Esophagus muscularis mucosa (tissue), 4 donors: ENCODE data around the gene TBC1D32. TPM values are rescaled to one million over a fixed set of nuclear protein-coding genes. Genes with fewer than 3 reads are reported as not detected.
"Not testable (repeated sequence)": the region's sequence is repeated elsewhere in the genome, so short reads cannot be mapped to it uniquely, and the experiment has no call there.

Experiments
- DNase-seq: peaks from one replicate; pipeline ENCODE4 v3.0.0-alpha.2; 2017; ENCODE audit errors: extremely low spot score
- H3K27ac ChIP-seq, 4 donors: fragments of 200-600 bp; sonication (generic); replicated peaks in 1 of 4; 1 replicate in 3 of 4; 2 replicates in 1 of 4; pipeline ENCODE4 v1.5.1; 2016 to 2019; ENCODE audit warnings: mild to moderate bottlenecking in 1 of 4
- H3K27me3 ChIP-seq, 4 donors: fragments of 200-600 bp; sonication (generic); one replicate each; pipeline versions ENCODE4 v1.5.1 to v1.6.0; 2016 to 2019
- H3K36me3 ChIP-seq, 4 donors: fragments of 200-600 bp; sonication (generic); one replicate each; pipeline ENCODE4 v1.5.1; 2016 to 2019
- H3K4me1 ChIP-seq, 4 donors: fragments of 200-600 bp; sonication (generic); one replicate each; pipeline ENCODE4 v1.5.1; 2016 to 2019
- H3K4me3 ChIP-seq, 4 donors: fragments of 200-600 bp; sonication (generic); 1 replicate in 2 of 4; 2 replicates in 2 of 4; pipeline ENCODE4 v1.5.1; 2016 to 2019; ENCODE audit warnings: mild to moderate bottlenecking in 4 of 4, moderate library complexity in 1 of 4
- H3K9me3 ChIP-seq, 4 donors: fragments of 200-600 bp; sonication (generic); 1 replicate in 3 of 4; 2 replicates in 1 of 4; pipeline ENCODE4 v1.5.1; 2016 to 2019
- EP300 ChIP-seq: sonication (generic); formaldehyde crosslinking; IDR thresholded peaks from one replicate; pipeline ENCODE4 v1.6.1; 2017; ENCODE audit warnings: antibody characterized with exemption
- POLR2A ChIP-seq: fragments of 450-650 bp; IDR thresholded peaks from one replicate; pipeline ENCODE4 v1.6.1; 2017; ENCODE audit warnings: antibody characterized with exemption, moderate library complexity, mild to moderate bottlenecking, low read depth
- POLR2AphosphoS5 ChIP-seq, 2 donors: sonication (generic); formaldehyde crosslinking; IDR thresholded peaks; one replicate each; pipeline ENCODE4 v1.6.1; 2017; ENCODE audit warnings: antibody characterized with exemption in 2 of 2
- WGBS: methylation state at CpG from one replicate; pipeline ENCODE4 v1.1.5; 2018; 5-methylcytosine and 5-hydroxymethylcytosine counted together
- intact Hi-C: fragments of 100-400 bp; cut with DNase I; formaldehyde crosslinking; loops from one replicate; pipeline ENCODE4 v1.15.1; 2023
- total RNA-seq, 4 donors: library from RNA; depleted of rRNA; stranded (reverse); fragments of >200 nt; gene quantifications; one replicate each; pipeline versions ENCODE4 v1.1.0 to v1.2.1, GENCODE V29; 2016
- TF ChIP-seq, protein P1 (sequence below), 3 experiments: fragments of 200-600 bp in 2 of 3; fragments of 450-650 bp in 1 of 3; sonication (generic) in 2 of 3; IDR thresholded peaks; one replicate each; pipeline ENCODE4 v1.5.1; 2017 to 2019; ENCODE audit warnings: antibody characterized with exemption in 3 of 3, mild to moderate bottlenecking in 2 of 3, moderate library complexity in 1 of 3

Gene TBC1D32
- total RNA-seq, 4 donors from 2014 or later, result 2.2 to 3.3 (median 2.8) TPM

DNA sequence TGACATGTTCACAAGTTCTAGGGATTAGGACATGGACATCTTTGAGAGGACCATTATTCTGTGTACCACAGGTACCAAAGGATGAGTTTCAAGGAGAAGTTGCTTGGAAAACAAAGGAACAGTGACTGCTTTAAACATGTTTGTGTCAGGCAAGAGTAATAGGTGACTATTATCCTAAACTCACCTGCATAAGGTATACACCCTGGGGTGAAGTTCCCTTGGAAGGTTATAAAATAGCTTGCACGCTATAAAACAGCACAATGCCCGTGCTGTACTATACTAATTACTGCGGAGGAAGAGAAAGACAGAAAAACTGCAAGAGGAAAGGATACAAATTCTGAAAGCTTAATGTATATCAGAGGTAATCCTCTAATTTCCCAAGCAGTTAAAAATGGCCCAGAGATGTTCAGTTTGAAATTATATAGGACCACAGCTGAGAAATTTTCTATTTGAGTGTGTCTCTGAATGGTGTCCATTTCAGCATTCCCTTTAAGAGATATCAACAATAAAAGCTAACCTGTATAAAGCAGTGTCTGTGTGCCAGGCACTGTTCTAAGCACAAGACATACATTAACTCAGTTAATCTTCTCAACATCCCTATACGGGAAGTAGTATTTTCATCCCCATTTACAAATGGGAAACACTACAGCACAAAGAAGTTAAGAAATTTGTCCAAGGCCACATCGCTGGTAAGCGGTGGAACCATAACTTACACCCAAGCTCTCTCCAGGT is 19.7 kb downstream of the TBC1D32 start:
- WGBS, result 96% methylated on average over 6 of the region's 6 CpGs
- no peak overlapping the region for H3K27ac ChIP-seq
- no peak for DNase-seq
- no peaks in the 10 kb centered on the region for H3K36me3 ChIP-seq
- H3K4me3 ChIP-seq, result no peak overlapping the region
- no peaks in the 10 kb centered on the region for H3K27me3 ChIP-seq
- TF ChIP-seq POLR2AphosphoS5 (IDR thresholded peaks at IDR 0.05), result no peak
- intact Hi-C loops, result no loop called here
- H3K4me1 ChIP-seq, result peaks cover 0 to 3% (median 0%) of the 10 kb centered on the region in 4 donors
- no peaks in the 10 kb centered on the region for H3K9me3 ChIP-seq

DNA sequence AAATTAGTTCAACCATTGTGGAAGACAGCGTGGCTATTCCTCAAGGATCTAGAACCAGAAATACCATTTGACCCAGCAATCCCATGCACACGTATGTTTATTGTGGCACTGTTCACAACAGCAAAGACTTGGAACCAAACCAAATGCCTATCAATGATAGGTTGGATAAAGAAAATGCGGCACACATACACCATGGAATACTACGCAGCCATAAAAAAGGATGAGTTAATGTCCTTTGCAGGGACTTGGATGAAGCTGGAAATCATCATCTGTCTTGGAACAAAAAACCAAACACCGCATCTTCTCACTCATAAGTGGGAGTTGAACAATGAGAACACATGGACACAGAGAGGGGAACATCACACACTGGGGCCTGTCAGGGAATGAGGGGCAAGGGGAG is 22.5 kb downstream of the TBC1D32 start:
- H3K27ac ChIP-seq, H3K4me1 ChIP-seq, intact Hi-C loops, H3K4me3 ChIP-seq, H3K27me3 ChIP-seq, H3K9me3 ChIP-seq, H3K36me3 ChIP-seq, DNase-seq: not testable (repeated sequence)
- WGBS, result 96% methylated on average over 5 of the region's 5 CpGs

DNA sequence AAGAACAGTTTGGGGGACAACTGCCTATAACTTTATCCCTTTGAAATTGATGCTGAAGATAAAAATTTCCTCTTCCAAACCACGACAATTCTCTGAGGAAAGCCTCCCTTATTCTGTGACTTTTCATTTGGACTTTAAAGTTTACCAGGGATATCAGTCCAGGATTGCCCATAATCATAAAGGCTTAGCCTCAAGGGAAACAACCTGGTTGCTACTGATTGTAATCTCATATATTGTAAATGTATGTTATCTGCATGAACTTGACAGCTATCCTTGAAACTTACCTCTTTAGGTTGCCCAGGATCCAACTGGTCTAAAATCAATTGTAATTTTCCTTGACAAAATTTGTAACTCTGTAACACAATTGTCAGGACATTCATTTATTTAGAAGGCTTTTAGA is 23.8 kb downstream of the TBC1D32 start:
- intact Hi-C loops, result no loop called here
- Histone ChIP-seq H3K9me3 (no peaks in the 10 kb centered on the region), H3K4me3 (no peak overlapping the region), H3K27me3 (no peaks in the 10 kb centered on the region), H3K27ac (no peak overlapping the region), H3K4me1 (no peaks in the 10 kb centered on the region), H3K36me3 (no peaks in the 10 kb centered on the region)
- TF ChIP-seq EP300, result no peak
- no peak for TF ChIP-seq POLR2AphosphoS5 (IDR thresholded peaks at IDR 0.05)
- TF ChIP-seq POLR2A, result no peak
- TF ChIP-seq, protein P1, sequence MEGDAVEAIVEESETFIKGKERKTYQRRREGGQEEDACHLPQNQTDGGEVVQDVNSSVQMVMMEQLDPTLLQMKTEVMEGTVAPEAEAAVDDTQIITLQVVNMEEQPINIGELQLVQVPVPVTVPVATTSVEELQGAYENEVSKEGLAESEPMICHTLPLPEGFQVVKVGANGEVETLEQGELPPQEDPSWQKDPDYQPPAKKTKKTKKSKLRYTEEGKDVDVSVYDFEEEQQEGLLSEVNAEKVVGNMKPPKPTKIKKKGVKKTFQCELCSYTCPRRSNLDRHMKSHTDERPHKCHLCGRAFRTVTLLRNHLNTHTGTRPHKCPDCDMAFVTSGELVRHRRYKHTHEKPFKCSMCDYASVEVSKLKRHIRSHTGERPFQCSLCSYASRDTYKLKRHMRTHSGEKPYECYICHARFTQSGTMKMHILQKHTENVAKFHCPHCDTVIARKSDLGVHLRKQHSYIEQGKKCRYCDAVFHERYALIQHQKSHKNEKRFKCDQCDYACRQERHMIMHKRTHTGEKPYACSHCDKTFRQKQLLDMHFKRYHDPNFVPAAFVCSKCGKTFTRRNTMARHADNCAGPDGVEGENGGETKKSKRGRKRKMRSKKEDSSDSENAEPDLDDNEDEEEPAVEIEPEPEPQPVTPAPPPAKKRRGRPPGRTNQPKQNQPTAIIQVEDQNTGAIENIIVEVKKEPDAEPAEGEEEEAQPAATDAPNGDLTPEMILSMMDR (IDR thresholded peaks at IDR 0.05), result no peak
- no peak for DNase-seq
- WGBS, result 93% methylated on average over 1 of the region's 1 CpG

DNA sequence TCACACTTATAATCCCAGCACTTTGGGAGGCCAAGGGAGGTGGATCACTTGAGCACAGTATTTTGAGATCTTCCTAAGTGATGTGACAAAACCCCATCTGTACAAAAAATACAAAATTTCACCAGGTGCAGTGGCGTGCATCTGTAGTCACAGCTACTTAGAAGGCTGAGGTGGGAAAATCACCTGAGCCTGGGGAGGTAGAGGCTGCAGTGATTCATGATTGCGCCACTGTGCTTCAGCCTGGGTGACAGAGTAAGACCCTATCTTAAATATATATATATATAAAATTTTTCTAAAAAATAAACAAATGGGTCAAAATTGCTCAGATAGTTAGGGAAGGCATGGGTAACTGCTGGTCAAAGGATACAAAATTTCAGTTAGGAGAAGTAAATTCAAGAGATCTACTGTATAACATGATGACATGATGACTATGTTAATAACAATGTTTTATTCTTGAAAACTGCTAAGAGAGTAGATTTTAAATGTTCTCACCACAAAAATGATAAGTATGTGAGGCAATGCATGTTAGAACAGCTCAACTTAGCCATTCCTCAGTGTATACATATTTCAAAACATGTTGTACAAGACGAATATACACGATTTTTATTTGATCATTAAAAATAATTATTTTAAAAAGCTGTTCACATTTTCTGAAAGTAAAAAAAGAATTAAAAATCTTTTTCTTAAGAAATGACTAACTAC is 24.4 kb downstream of the TBC1D32 start:
- DNase-seq, result no peak
- H3K27me3 ChIP-seq, result no peaks in the 10 kb centered on the region
- no peak overlapping the region for H3K27ac ChIP-seq
- 91% methylated on average over 4 of the region's 4 CpGs for WGBS
- TF ChIP-seq, protein P1 (IDR thresholded peaks at IDR 0.05), result no peak
- TF ChIP-seq POLR2AphosphoS5 (IDR thresholded peaks at IDR 0.05) (no peak), POLR2A (no peak), EP300 (no peak)
- H3K4me1 ChIP-seq, result no peaks in the 10 kb centered on the region
- no peak overlapping the region for H3K4me3 ChIP-seq
- no peaks in the 10 kb centered on the region for H3K9me3 ChIP-seq
- intact Hi-C loops, result no loop called here
- H3K36me3 ChIP-seq, result no peaks in the 10 kb centered on the region

DNA sequence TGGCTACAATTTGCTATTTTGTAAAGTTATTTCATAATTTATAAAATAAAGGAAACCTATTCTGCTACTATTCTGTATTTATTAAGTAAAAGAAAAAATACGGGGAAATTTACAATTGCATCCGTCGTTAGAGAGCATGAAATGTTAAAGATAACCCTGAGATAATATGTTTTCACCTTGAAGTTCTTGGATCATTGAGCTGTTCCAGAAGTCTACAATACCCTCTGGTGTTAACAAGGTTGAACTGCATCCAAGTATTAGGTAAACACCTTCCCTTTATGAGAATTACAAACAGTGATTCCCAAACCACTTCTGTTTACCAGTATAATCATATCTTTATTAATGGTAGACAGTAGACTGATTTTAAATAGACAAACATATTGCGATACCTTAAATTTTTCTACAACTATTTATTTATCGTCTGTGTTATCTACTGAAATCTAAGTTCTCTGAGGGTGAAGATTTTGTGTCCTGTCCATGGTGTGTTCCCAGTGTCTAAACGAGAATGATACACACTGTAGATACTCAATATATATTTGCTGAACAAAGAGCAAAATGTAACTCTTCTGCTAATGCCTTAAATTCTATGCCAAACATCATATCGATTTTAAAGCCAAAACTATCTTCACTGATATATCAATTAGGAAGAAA is 28.2 kb downstream of the TBC1D32 start:
- TF ChIP-seq, protein P1 (IDR thresholded peaks at IDR 0.05), result peak; percentile 15 to 45 (median 19)
- TF ChIP-seq EP300, result no peak
- Histone ChIP-seq H3K27ac (no peak overlapping the region), H3K4me3 (no peak overlapping the region), H3K9me3 (no peaks in the 10 kb centered on the region), H3K27me3 (no peaks in the 10 kb centered on the region), H3K4me1 (no peaks in the 10 kb centered on the region), H3K36me3 (no peaks in the 10 kb centered on the region)
- DNase-seq, result no peak
- WGBS, result 73% methylated on average over 7 of the region's 7 CpGs
- intact Hi-C loops, result no loop called here
